Activated naive CD4-positive, alpha-beta T cell treated with anti-CD3 and anti-CD28 coated beads for 36 hours (primary cell): Measurements from ENCODE around the gene RAMP3. TPM values are rescaled to one million over a fixed set of nuclear protein-coding genes. Genes with fewer than 3 reads are reported as not detected.
"Not testable (repeated sequence)": the region's sequence is repeated elsewhere in the genome, so short reads cannot be mapped to it uniquely, and the experiment has no call there.

Source experiments
- CTCF ChIA-PET: fragments of 350-600 bp; sonication (Branson Sonifier 250); formaldehyde crosslinking; loops from one replicate; lab custom pipeline; 2021; ENCODE audit warnings: antibody characterized with exemption; lab: Charles Lee
- DNase-seq: peaks from one replicate; pipeline ENCODE4 v3.0.0-alpha.2; 2020
- H3K27ac Mint-ChIP-seq: one replicate; pipeline ENCODE4 v1.8.0; 2021; ENCODE audit warnings: mild to moderate bottlenecking, mixed read lengths
- H3K27me3 Mint-ChIP-seq: one replicate; pipeline ENCODE4 v1.8.0; 2021; ENCODE audit warnings: low read depth, mixed read lengths
- H3K36me3 Mint-ChIP-seq: one replicate; pipeline ENCODE4 v1.8.0; 2021; ENCODE audit warnings: low read depth, mixed read lengths
- H3K4me1 Mint-ChIP-seq: one replicate; pipeline ENCODE4 v1.8.0; 2021; ENCODE audit warnings: low read depth, mixed read lengths
- H3K4me3 Mint-ChIP-seq: one replicate; pipeline ENCODE4 v1.8.0; 2021; ENCODE audit warnings: mild to moderate bottlenecking, moderate library complexity, mixed read lengths
- H3K9me3 Mint-ChIP-seq: one replicate; pipeline ENCODE4 v1.8.0; 2021; ENCODE audit warnings: mixed read lengths
- intact Hi-C: fragments of 100-400 bp; cut with micrococcal nuclease; formaldehyde crosslinking; loops from one replicate; pipeline ENCODE4 v1.15.1; 2023
- total RNA-seq, 2 experiments: library from RNA; stranded (reverse); gene quantifications; one replicate each; pipeline ENCODE4 v1.2.3, GENCODE V29; 2021

The RAMP3 gene
- total RNA-seq, 2 experiments from 2014 or later: not detected

GRCh38 chr7:45151131-45151684 is 6.4 kb upstream of the RAMP3 start:
- intact Hi-C loops: no loop called here
- no peak for DNase-seq
- CTCF ChIA-PET: interaction anchor here (9.5 kb wide), 1 partner anchor 109 kb away, joined by 96 read pairs; no protein-coding TSS in a partner anchor
- Mint-ChIP-seq H3K27ac (no peak overlapping the region), H3K36me3 (no peaks in the 10 kb centered on the region), H3K9me3 (no peaks in the 10 kb centered on the region), H3K27me3 (peaks cover 3% of the 10 kb centered on the region), H3K4me1 (no peaks in the 10 kb centered on the region), H3K4me3 (no peak overlapping the region)

DNA sequence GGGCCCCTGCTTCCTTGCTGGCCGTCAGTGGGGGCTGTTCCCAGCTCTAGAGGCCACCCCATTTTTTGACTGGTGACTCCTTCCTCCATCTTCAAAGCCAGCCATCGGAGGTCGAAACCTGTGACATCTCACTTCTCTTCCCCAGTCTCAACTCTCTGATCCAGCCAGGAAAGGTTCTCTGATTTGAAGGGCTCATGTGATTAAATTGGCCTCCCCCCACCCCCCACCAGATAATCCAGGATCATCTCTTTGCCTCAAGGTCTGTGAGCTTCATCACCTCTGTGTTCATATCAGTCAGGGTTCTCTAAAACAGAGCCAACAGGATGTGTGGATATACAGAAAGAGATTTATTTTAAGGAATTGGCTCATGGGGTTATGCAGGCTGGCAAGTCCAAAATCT is 5.6 kb upstream of the RAMP3 start:
- no peak overlapping the region for H3K4me3 Mint-ChIP-seq
- no peak for DNase-seq
- intact Hi-C loops: no loop called here

DNA sequence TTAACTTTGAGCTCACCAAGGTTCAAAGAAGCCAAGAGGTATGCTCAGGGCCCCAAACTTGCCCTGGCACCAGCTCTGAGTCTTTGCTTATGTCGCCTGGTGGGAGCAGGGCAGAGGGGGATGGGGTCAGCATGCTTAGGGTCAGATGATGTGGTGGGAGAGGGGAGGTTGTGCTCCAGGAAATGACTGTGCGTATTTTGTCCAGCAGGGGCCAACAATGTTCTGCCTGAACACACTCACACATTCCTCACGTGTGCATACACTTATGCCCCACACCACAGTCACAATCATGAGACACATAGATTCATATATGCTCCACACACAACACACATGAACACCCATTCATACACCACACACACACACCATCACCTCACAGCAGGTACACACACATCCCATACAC is 4.4 kb upstream of the RAMP3 start:
- peaks cover 9% of the 10 kb centered on the region for H3K27me3 Mint-ChIP-seq
- CTCF ChIA-PET: interaction anchor here (0.6 to 9.5 kb wide), 2 partner anchors 80 to 107 kb away, joined by 7 to 96 read pairs; no protein-coding TSS in a partner anchor
- H3K36me3 Mint-ChIP-seq: no peaks in the 10 kb centered on the region
- peaks cover 3% of the 10 kb centered on the region for H3K4me1 Mint-ChIP-seq
- no peaks in the 10 kb centered on the region for H3K9me3 Mint-ChIP-seq
- no peak overlapping the region for H3K4me3 Mint-ChIP-seq
- H3K27ac Mint-ChIP-seq: no peak overlapping the region
- intact Hi-C loops: no loop called here
- no peak for DNase-seq

More for the DNA sequence above, 5.6 kb upstream of the RAMP3 start:
- no peak overlapping the region for H3K27ac Mint-ChIP-seq
- CTCF ChIA-PET: interaction anchor here (9.5 kb wide), 1 partner anchor 108 kb away, joined by 96 read pairs; no protein-coding TSS in a partner anchor
- H3K4me1 Mint-ChIP-seq: no peaks in the 10 kb centered on the region
- peaks cover 7% of the 10 kb centered on the region for H3K27me3 Mint-ChIP-seq
- no peaks in the 10 kb centered on the region for H3K36me3 Mint-ChIP-seq
- no peaks in the 10 kb centered on the region for H3K9me3 Mint-ChIP-seq

DNA sequence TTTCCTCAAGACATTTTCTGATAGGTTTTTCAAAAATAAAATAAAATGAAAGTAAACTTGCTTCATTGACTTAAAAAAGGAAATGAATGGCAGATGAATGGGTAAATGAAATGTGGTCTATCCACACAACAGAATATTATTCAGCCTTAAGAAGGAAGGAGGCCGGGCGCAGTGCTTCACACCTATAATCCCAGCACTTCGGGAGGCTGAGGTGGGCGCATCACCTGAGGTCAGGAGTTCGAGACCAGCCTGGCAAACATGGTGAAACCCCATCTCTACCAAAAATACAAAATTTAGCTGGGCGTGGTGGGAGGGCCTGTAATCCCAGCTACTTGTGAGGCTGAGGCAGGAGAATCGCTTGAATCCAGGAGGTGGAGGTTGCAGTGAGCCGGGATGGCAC is 3.7 kb upstream of the RAMP3 start:
- not testable (repeated sequence) for DNase-seq, H3K9me3 Mint-ChIP-seq, H3K36me3 Mint-ChIP-seq, H3K27ac Mint-ChIP-seq, H3K4me3 Mint-ChIP-seq, H3K4me1 Mint-ChIP-seq
- intact Hi-C loops: loop anchor here (1.0 kb wide), 2 partner anchors 106 to 700 kb away; no protein-coding TSS in a partner anchor
- CTCF ChIA-PET: interaction anchor here (0.6 to 9.5 kb wide), 10 partner anchors 9 to 298 kb away, joined by 3 to 96 read pairs (median 3); no protein-coding TSS in a partner anchor
- H3K27me3 Mint-ChIP-seq: peaks cover 15% of the 10 kb centered on the region

- CTCF ChIA-PET: interaction anchor here (0.7 to 9.5 kb wide), 4 partner anchors 17 to 108 kb away, joined by 3 to 96 read pairs (median 4); no protein-coding TSS in a partner anchor
- intact Hi-C loops: no loop called here
- H3K9me3 Mint-ChIP-seq: no peaks in the 10 kb centered on the region
- H3K4me1 Mint-ChIP-seq: peaks cover 3% of the 10 kb centered on the region
- no peak overlapping the region for H3K27ac Mint-ChIP-seq
- H3K36me3 Mint-ChIP-seq: no peaks in the 10 kb centered on the region
- peaks cover 18% of the 10 kb centered on the region for H3K27me3 Mint-ChIP-seq
- DNase-seq: no peak
- H3K4me3 Mint-ChIP-seq: no peak overlapping the region
Measured at GRCh38 chr7:45155357-45155900, 2.2 kb upstream of the RAMP3 start.

DNA sequence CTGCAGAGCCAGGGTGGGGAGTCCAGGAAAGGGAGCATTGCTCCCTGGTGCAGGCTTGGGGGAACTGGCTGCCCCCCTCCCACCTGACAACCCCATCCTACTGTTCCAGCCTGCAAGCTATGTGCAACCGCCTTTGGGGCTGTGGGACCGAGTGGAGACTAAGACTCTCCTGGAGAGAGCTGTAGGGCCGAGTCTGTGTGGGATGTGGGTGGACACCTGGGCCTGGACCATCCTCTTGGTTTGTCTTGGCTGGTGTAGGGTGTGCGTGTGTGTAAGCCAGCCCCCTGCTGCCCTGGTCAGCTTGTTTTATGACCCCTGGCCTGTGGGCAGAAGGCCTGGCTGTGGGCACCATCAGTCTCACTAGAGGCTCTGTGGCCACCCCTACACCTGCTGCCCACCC is 1.6 kb upstream of the RAMP3 start:
- CTCF ChIA-PET: interaction anchor here (1.1 to 9.5 kb wide), 2 partner anchors 17 to 104 kb away, joined by 3 to 96 read pairs; no protein-coding TSS in a partner anchor
- no peaks in the 10 kb centered on the region for H3K9me3 Mint-ChIP-seq
- no peak for DNase-seq
- intact Hi-C loops: no loop called here
- no peak overlapping the region for H3K27ac Mint-ChIP-seq
- H3K4me1 Mint-ChIP-seq: peaks cover 3% of the 10 kb centered on the region
- H3K36me3 Mint-ChIP-seq: no peaks in the 10 kb centered on the region
- no peak overlapping the region for H3K4me3 Mint-ChIP-seq
- H3K27me3 Mint-ChIP-seq: peaks cover 18% of the 10 kb centered on the region

- DNase-seq: no peak
- intact Hi-C loops: no loop called here
- Mint-ChIP-seq H3K36me3 (no peaks in the 10 kb centered on the region), H3K4me1 (peaks cover 3% of the 10 kb centered on the region), H3K9me3 (no peaks in the 10 kb centered on the region), H3K27ac (no peak overlapping the region), H3K27me3 (peaks cover 18% of the 10 kb centered on the region), H3K4me3 (no peak overlapping the region)
- CTCF ChIA-PET: interaction anchor here (0.6 to 9.5 kb wide), 3 partner anchors 23 to 353 kb away, joined by 3 to 96 read pairs (median 3); no protein-coding TSS in a partner anchor
Measured at GRCh38 chr7:45156516-45157272, 897 bp upstream of the RAMP3 start.

DNA sequence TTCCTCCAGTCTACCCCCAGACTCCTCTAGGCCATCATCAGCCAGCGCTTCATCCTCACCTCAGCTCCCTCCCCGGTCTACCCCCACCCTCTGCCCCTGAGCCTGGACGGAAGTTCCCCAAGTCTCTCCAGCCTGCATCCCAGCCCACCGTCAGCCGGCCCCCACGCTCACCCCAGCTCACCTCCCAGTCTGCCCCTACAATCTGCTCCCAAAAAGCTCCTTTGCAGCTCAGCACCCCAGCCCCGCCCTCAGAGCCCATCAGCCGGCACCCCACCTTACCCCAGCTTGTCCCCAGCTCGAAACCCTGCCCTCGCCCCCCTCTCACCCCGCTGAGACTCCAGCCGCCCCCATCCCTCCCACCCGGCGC is 322 bp upstream of the RAMP3 start:
- Mint-ChIP-seq H3K4me1 (peaks cover 3% of the 10 kb centered on the region), H3K27ac (no peak overlapping the region), H3K4me3 (no peak overlapping the region), H3K36me3 (no peaks in the 10 kb centered on the region), H3K9me3 (no peaks in the 10 kb centered on the region), H3K27me3 (peaks cover 18% of the 10 kb centered on the region)
- no peak for DNase-seq
- intact Hi-C loops: no loop called here
- CTCF ChIA-PET: interaction anchor here (1.4 to 9.5 kb wide), 2 partner anchors 22 to 103 kb away, joined by 3 to 96 read pairs; no protein-coding TSS in a partner anchor

DNA sequence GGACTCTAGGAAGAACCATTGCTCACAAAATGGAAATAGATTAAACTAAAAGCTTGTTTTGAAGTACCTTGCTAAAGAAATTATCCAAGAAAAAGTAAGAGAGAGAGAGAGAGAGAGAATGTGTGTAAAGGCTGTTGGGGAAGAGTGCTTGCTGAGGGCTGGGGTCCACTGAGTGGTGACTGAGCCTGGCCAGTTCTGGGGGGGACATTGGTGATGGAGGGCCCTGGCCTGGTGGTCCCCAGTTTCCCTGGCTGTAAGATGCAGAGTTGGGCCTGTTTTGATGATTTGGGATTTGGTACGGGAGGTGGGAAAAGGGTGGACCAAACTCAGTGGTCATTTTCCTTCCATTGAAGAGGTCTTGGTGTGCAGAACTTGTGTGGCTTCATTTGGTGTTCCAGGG is 880 bp downstream of the RAMP3 start:
- Mint-ChIP-seq H3K27me3 (peaks cover 18% of the 10 kb centered on the region), H3K4me3 (no peak overlapping the region)

GRCh38 chr7:45159296-45159695 is 1.7 kb downstream of the RAMP3 start:
- peaks cover 3% of the 10 kb centered on the region for H3K4me1 Mint-ChIP-seq
- CTCF ChIA-PET: interaction anchor here (9.5 kb wide), 1 partner anchor 101 kb away, joined by 96 read pairs; no protein-coding TSS in a partner anchor
- DNase-seq: no peak
- no peaks in the 10 kb centered on the region for H3K36me3 Mint-ChIP-seq
- H3K27ac Mint-ChIP-seq: no peak overlapping the region
- peaks cover 18% of the 10 kb centered on the region for H3K27me3 Mint-ChIP-seq
- no peak overlapping the region for H3K4me3 Mint-ChIP-seq
- intact Hi-C loops: no loop called here
- H3K9me3 Mint-ChIP-seq: peaks cover 2% of the 10 kb centered on the region

More for the DNA sequence above, 880 bp downstream of the RAMP3 start:
- no peak for DNase-seq
- CTCF ChIA-PET: interaction anchor here (9.5 kb wide), 1 partner anchor 101 kb away, joined by 96 read pairs; no protein-coding TSS in a partner anchor
- H3K27ac Mint-ChIP-seq: no peak overlapping the region
- intact Hi-C loops: no loop called here
- no peaks in the 10 kb centered on the region for H3K9me3 Mint-ChIP-seq
- H3K4me1 Mint-ChIP-seq: peaks cover 3% of the 10 kb centered on the region
- H3K36me3 Mint-ChIP-seq: no peaks in the 10 kb centered on the region

DNA sequence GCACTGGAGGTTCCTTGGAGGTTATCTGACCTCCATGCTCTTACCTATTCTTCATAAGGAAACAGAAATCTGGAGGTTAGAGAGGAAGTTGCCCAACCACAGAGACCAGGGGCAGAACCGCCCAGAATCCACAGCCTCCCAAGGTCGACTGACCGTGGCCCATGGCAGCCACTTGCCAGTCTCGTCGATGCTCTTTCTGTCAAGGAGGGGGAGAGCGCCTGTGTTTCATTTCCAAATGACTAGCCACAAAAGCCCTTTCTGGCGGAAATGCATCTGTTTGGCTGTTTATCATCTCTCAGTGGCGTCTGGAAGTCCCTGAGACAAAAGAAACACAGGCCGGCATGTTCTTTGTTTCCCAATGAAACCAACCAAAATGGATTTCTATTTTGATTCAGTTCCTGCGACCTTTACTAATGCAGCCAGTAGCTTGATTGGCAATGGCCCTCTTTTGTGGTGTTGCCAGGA is 2.9 kb downstream of the RAMP3 start:
- CTCF ChIA-PET: no interaction called here
- intact Hi-C loops: no loop called here

GRCh38 chr7:45161138-45161537 is 3.5 kb downstream of the RAMP3 start:
- H3K27ac Mint-ChIP-seq: no peak overlapping the region
- CTCF ChIA-PET: no interaction called here
- H3K9me3 Mint-ChIP-seq: peaks cover 5% of the 10 kb centered on the region
- DNase-seq: no peak
- no peaks in the 10 kb centered on the region for H3K36me3 Mint-ChIP-seq
- H3K27me3 Mint-ChIP-seq: peaks cover 18% of the 10 kb centered on the region
- peaks cover 3% of the 10 kb centered on the region for H3K4me1 Mint-ChIP-seq
- intact Hi-C loops: no loop called here
- H3K4me3 Mint-ChIP-seq: no peak overlapping the region

More for the DNA sequence above, 2.9 kb downstream of the RAMP3 start:
- Mint-ChIP-seq H3K27ac (no peak overlapping the region), H3K36me3 (no peaks in the 10 kb centered on the region), H3K4me1 (peaks cover 3% of the 10 kb centered on the region), H3K9me3 (peaks cover 5% of the 10 kb centered on the region), H3K27me3 (peaks cover 18% of the 10 kb centered on the region), H3K4me3 (no peak overlapping the region)
- no peak for DNase-seq
